HAP-1 (cell line): ENCODE results near the gene FAM81B.
"Not testable (repeated sequence)": the region's sequence is repeated elsewhere in the genome, so short reads cannot be mapped to it uniquely, and the experiment has no call there.

ENCODE experiments used
- DNase-seq, 2 experiments: peaks; one replicate each; pipeline ENCODE4 v3.0.0-alpha.2; 2016 to 2020; ENCODE audit warnings: low spot score in 2 of 2
- H3K27me3 ChIP-seq: fragments of 250-450 bp; sonication (Bioruptor Pico); 2 replicates; pipeline ENCODE4 v1.5.1; 2020; ENCODE audit warnings: low read depth, mild to moderate bottlenecking, moderate library complexity
- H3K36me3 ChIP-seq: fragments of 250-450 bp; sonication (Bioruptor Pico); replicated peaks from 2 replicates; pipeline ENCODE4 v1.5.1; 2020; ENCODE audit warnings: mild to moderate bottlenecking
- H3K4me1 ChIP-seq: fragments of 250-450 bp; sonication (Bioruptor Pico); 2 replicates; pipeline ENCODE4 v1.5.1; 2020; ENCODE audit warnings: mild to moderate bottlenecking
- H3K4me3 ChIP-seq: fragments of 250-450 bp; sonication (Bioruptor Pico); 2 replicates; pipeline ENCODE4 v1.5.1; 2020; ENCODE audit warnings: mild to moderate bottlenecking, moderate library complexity
- H3K9me3 ChIP-seq: fragments of 250-450 bp; sonication (Bioruptor Pico); 2 replicates; pipeline ENCODE4 v1.5.1; 2020; ENCODE audit warnings: mild to moderate bottlenecking, moderate library complexity
- in situ Hi-C: fragments of 300-500 bp; cut with MboI; formaldehyde crosslinking; loops from 3 replicates; pipeline ENCODE4 v1.14.3; 2020; ENCODE audit warnings: low sequenced_read_pairs, inconsistent platforms, mixed read lengths

Gene FAM81B

DNA sequence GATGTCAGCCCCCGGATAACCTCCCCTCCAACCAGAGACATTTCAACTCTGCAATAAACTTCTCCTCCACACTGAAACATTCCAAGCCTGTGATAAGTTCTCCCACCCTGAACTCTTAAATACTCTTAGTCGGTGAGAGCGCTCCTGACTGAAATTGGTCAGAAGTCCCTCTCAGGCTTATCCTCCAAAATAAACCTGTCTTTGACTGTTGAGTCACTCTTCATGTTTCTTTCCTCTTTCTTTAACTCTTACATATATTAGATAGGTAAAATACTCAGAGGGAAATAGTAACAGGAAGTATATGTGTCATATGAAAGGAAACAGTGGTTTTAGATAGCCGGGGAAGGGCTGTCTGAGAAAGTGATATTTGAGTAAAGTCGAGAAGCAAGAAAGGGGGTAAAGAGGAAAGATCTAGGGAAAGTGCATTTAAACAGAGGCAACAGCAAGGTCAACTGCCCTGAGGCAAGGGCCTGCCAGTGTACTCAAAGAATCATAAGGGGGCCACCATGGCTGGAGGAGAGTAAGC is 11.0 kb upstream of the FAM81B start:
- in situ Hi-C loops: no loop called here
- DNase-seq: no peak
- Histone ChIP-seq H3K36me3 (no peaks in the 10 kb centered on the region), H3K4me1 (no peaks in the 10 kb centered on the region), H3K9me3 (no peaks in the 10 kb centered on the region), H3K4me3 (no peak overlapping the region), H3K27me3 (no peaks in the 10 kb centered on the region)

DNA sequence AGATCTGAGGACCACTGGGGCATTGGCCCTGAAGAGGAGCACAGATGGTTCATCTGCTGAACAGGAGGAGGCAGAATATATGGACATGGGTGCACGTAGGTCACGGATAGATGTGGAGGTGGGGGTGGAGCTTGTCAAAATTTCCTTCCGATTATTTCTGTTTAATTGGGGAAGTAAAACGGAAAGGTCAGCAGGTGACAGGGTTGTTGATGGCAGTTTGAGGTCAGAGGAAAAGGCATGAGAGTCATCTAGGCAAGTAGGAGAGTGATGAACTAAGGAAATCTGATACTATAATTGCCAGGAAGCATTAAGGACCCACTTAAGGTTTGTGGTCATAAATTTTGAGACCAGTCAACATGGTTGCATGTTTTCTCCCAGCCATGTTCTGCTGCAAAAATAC is 8.4 kb upstream of the FAM81B start:
- in situ Hi-C loops: no loop called here
- no peak for DNase-seq
- H3K36me3 ChIP-seq: no peaks in the 10 kb centered on the region
- H3K9me3 ChIP-seq: no peaks in the 10 kb centered on the region
- no peaks in the 10 kb centered on the region for H3K4me1 ChIP-seq
- H3K27me3 ChIP-seq: no peaks in the 10 kb centered on the region
- H3K4me3 ChIP-seq: no peak overlapping the region

DNA sequence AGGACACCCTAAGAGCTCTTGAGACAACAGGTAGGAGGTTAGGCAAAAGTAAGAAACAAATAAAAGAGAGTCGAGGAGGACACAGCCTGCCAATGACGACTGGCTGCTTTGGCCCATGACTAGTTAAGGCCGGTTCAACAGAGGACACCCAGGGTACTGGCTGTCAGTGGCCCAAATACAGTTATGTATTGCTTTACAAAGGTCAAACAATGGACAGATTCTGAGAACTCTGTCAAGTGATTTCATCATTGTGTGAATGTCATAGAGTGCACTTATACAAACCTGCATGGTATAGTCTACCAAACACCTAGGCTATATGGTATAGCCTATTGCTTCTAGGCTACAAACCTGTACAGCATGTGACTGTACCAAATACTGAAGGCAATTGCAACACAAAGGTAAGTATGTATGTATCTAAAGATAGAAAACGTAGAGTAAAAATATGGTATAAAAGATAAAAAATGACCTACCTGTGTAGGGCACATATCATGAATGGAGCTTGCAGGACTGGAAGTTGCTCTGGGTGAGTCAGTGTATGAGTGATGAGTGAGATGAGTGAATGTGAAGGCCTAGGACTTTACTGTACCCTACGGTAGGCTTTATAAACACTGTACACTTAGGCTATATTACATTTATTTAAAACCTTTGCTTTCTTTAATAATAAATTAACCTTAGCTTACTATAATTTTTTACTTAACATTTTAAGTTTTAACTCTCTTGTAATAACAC is 6.5 kb upstream of the FAM81B start:
- DNase-seq: no peak
- no peak overlapping the region for H3K4me3 ChIP-seq
- H3K9me3 ChIP-seq: no peaks in the 10 kb centered on the region
- H3K27me3 ChIP-seq: no peaks in the 10 kb centered on the region
- in situ Hi-C loops: no loop called here
- no peaks in the 10 kb centered on the region for H3K36me3 ChIP-seq
- H3K4me1 ChIP-seq: no peaks in the 10 kb centered on the region

DNA sequence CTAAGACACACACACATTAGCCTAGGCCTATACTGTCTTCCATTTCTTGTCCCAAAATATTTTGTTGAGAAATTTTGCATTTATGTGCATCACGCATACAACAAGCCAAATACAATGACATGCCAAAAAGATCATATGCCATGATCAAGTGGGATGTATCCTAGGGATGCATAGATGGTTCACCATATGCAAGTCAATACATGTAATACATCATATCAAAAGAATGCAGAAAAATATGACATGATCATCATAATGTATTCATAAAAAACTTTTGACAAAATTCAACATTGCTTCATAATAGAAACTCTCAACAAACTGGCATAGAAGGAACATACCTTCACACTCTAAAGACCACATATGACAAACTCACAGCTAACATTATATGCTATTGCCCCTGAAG is 5.8 kb upstream of the FAM81B start:
- Histone ChIP-seq H3K4me1 (no peaks in the 10 kb centered on the region), H3K36me3 (no peaks in the 10 kb centered on the region), H3K27me3 (no peaks in the 10 kb centered on the region), H3K9me3 (no peaks in the 10 kb centered on the region), H3K4me3 (no peak overlapping the region)
- no peak for DNase-seq
- in situ Hi-C loops: no loop called here

DNA sequence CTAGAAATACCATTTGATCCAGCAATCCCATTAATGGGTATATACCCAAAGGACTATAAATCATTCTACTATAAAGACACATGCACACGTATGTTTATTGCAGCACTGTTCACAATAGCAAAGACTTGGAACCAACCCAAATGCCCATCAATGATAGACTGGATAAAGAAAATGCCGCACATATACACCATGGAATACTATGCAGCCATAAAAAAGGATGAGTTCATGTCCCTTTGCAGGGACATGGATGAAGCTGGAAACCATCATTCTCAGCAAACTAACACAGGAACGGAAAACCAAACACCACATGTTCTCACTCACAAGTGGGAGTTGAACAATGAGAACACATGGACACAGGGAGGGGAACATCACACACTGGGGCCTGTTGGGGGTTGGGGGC is 799 bp downstream of the FAM81B start:
- H3K4me1 ChIP-seq, H3K9me3 ChIP-seq, H3K36me3 ChIP-seq, H3K27me3 ChIP-seq, DNase-seq, H3K4me3 ChIP-seq, in situ Hi-C loops: not testable (repeated sequence)

DNA sequence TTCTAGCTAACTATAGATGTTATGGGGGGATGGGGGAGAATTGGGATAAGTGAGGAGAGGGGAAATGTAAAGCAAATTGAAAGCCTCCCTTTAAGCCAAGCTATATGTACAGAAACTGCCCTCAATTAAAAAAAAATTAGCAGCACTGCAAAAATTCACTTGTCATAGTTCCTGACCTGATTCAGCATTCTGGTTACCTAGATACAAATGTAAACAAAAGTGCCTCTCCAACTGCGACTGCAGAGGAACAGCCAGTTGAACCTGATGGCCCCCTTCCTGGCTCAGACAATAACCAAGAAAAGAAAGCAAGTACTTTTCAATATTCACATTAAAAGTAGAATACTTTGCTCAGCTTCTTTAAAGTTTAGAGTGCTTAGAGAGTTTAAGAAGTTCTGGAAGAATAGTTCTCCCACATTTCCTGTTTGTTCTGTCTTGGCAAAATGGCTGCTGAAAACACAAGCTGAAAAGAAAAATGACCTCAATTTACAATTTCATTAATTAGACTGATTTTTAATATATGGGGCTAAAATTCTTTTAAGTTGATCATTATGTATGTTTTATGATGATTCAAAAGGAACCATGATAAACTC is 1.5 kb downstream of the FAM81B start:
- no peaks in the 10 kb centered on the region for H3K4me1 ChIP-seq
- H3K27me3 ChIP-seq: 0 out of 2 replicates have a peak, but pooled peaks cover 5% of the 10 kb centered on the region
- no peak overlapping the region for H3K4me3 ChIP-seq
- in situ Hi-C loops: no loop called here
- no peaks in the 10 kb centered on the region for H3K36me3 ChIP-seq
- no peaks in the 10 kb centered on the region for H3K9me3 ChIP-seq
- peak in 1 of 2 experiments; percentile 10 for DNase-seq

DNA sequence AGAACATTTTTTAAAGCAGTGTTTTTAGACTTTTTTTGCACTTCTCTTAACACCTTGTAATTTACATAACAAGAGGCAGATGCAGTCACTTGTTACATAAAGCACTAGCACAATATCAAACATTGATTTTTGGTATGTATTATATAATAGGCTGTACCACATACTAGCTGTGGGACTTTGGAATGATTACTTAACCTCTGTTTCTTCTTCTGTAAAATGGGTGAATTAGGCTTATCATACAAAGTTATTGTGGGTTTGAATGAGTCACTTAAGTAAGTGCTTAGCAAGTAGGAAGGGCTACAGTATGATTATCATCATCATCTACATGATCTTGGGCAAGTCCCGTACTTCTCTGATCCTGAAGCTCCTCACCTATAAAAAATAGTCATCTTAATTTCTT is 2.1 kb downstream of the FAM81B start:
- H3K36me3 ChIP-seq: no peaks in the 10 kb centered on the region

DNA sequence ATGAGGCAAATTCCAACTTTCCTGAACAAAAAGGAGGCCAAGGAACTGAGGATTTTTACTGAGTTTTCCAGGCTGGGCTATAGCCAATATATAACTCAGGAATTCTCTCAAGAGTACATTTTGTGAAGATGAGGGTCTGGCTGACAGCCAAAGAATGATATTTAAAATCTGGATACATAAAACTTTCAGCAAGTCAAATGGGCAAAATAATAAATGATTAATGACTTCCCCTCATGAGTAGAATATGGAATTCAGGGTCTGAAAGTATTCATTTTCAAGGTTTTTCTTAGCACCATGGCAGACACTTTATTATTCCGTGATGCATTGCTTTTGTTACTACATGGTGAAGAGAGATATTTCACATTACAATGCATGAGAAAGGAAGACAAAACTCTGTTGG is 7.8 kb downstream of the FAM81B start:
- H3K4me1 ChIP-seq: no peaks in the 10 kb centered on the region
- in situ Hi-C loops: no loop called here
- H3K4me3 ChIP-seq: no peak overlapping the region
- H3K36me3 ChIP-seq: no peaks in the 10 kb centered on the region
- no peaks in the 10 kb centered on the region for H3K9me3 ChIP-seq
- H3K27me3 ChIP-seq: no peaks in the 10 kb centered on the region
- no peak for DNase-seq

More for the DNA sequence above, 2.1 kb downstream of the FAM81B start:
- Histone ChIP-seq H3K4me3 (no peak overlapping the region), H3K4me1 (no peaks in the 10 kb centered on the region), H3K27me3 (0 out of 2 replicates have a peak, but pooled peaks cover 5% of the 10 kb centered on the region), H3K9me3 (no peaks in the 10 kb centered on the region)
- no peak for DNase-seq
- in situ Hi-C loops: no loop called here

DNA sequence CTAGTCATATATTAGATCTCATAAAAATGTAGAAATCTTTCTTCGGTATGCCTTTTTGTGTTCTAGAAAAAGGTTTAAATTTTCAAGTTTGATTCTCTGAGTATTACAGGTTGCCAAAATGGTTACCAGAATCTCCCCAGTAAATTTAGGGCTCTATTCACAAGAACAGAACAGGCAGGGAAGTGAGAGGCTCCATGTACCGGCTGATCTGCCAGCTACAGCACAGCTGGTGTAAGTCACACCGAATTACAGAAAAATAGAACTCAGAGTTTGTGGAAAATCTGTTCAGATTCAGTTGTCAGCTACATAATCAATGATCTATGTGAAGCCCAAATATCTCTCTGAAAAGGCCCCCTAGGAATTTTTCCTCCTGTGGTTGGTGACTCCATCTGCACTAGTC is 10.5 kb downstream of the FAM81B start:
- Histone ChIP-seq H3K9me3 (no peaks in the 10 kb centered on the region), H3K27me3 (no peaks in the 10 kb centered on the region), H3K4me1 (no peaks in the 10 kb centered on the region), H3K4me3 (no peak overlapping the region), H3K36me3 (no peaks in the 10 kb centered on the region)
- no peak for DNase-seq
- in situ Hi-C loops: no loop called here

DNA sequence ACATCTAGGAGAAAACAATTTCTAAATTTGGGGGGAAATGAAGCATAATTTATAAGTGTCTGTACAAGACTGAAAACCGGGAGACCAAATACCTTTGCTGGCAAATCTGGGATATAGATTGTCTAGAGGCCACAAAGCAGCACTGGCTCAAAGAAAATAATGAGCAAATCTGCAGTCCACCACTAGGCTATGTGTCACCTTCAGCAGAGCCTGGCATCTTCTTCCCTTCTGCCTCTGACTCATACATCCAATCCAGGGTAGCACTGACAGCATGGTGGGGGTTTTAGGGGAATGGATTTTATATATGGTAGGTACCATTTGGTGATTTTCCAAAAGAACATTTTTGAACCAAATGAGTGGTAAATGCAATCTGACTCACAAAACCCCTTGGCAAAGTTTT is 12.8 kb downstream of the FAM81B start:
- Histone ChIP-seq H3K36me3 (no peaks in the 10 kb centered on the region), H3K9me3 (no peaks in the 10 kb centered on the region), H3K4me3 (no peak overlapping the region), H3K4me1 (no peaks in the 10 kb centered on the region), H3K27me3 (0 out of 2 replicates have a peak, but pooled peaks cover 3% of the 10 kb centered on the region)
- no peak for DNase-seq
- in situ Hi-C loops: no loop called here

DNA sequence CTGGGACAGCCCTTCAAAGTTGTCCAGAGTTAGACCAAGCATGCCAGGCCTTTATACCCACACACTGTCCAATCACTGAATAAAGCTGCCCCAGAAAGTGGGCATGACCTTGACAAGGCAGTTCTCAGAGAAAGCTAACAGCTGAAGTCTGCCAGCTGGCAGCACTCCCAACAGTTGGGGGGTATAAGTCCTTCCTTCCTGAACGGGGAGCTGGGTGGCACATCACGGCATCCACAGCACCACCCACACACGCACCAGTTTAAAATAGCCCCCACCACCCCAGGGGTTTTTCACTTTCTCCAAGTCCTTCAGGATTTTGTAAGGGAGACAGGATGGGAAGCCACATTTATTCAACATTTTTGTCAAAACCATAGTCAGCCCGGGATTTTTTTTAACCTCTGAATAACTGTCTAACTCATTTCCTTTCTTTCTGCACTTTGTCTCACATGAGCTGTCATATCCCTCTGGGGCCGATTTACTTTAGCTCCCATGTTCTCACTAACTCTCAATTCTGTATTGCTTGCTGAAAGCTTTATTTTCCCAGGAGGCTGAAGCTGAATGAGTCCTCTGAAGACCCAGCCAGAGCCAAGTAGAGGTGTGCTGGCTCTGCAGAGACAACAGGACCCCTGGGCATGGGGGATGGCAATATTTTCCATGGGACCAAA is 15.4 kb downstream of the FAM81B start:
- no peak for DNase-seq
- no peaks in the 10 kb centered on the region for H3K9me3 ChIP-seq
- no peaks in the 10 kb centered on the region for H3K36me3 ChIP-seq
- no peaks in the 10 kb centered on the region for H3K4me1 ChIP-seq
- 0 out of 2 replicates have a peak, but pooled peaks cover 3% of the 10 kb centered on the region for H3K27me3 ChIP-seq
- H3K4me3 ChIP-seq: no peak overlapping the region
- in situ Hi-C loops: no loop called here

DNA sequence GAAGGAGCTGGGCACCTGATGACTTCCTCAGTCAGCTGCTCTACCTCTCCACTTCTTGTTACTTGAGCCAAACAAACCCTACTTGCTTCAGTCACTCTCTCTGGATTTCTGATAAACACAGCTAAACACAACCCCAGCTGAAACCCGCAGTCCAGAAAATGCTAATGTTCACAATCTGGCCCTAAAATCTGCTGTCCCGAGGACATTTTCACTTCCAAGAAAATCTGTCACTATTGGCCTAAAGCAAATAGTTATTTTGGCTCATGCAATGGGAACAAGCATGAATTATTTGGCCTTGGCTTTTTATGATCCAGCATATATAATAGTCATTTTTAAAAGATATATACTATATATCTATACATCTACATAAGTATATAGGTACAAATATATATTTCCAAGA is 19.1 kb downstream of the FAM81B start:
- Histone ChIP-seq H3K36me3 (no peaks in the 10 kb centered on the region), H3K4me1 (no peaks in the 10 kb centered on the region), H3K4me3 (no peak overlapping the region), H3K9me3 (no peaks in the 10 kb centered on the region), H3K27me3 (0 out of 2 replicates have a peak, but pooled peaks cover 3% of the 10 kb centered on the region)
- in situ Hi-C loops: no loop called here
- no peak for DNase-seq

DNA sequence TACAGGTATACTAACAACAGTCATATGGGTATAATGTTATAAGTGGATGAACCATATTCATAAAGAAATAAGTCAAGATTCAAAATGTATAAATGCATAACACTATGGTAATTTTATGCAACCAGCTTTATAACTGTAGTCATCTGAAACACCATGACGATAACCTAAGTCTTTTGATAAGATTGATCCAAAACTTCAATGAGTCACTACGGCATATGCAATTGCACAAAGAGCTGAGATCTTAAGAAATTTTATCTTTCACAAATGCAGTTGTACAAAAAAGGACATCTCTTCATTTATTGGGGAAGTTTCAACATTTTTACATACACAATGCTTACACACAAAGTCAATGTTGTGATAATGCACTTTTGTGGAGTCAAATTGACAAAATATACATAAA is 20.3 kb downstream of the FAM81B start:
- no peaks in the 10 kb centered on the region for H3K4me1 ChIP-seq
- 0 out of 2 replicates have a peak, but pooled peaks cover 4% of the 10 kb centered on the region for H3K27me3 ChIP-seq
- DNase-seq: no peak
- no peak overlapping the region for H3K4me3 ChIP-seq
- in situ Hi-C loops: no loop called here
- H3K9me3 ChIP-seq: no peaks in the 10 kb centered on the region
- no peaks in the 10 kb centered on the region for H3K36me3 ChIP-seq

DNA sequence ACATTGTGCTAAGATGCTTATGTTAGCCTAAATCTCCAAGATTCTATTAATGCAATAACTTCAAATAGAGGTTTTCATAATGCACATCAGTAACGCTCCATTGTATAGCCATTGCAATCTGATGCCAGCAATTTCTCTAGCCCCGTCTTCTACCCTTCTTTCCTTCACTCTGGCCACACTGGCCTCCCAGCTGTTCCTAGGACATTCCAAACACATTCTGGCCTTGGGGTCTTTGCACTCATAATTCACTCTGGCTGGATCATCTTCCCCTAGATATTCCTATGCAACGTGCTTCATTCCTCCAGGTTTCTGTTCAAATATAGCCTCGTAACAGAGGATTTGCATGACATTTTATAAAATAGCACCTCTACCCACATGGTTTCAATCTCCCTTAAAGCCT is 23.3 kb downstream of the FAM81B start:
- H3K9me3 ChIP-seq: no peaks in the 10 kb centered on the region
- H3K4me1 ChIP-seq: no peaks in the 10 kb centered on the region
- no peak for DNase-seq
- 0 out of 2 replicates have a peak, but pooled peaks cover 2% of the 10 kb centered on the region for H3K27me3 ChIP-seq
- no peak overlapping the region for H3K4me3 ChIP-seq
- in situ Hi-C loops: no loop called here
- H3K36me3 ChIP-seq: no peaks in the 10 kb centered on the region
